Measurements from ENCODE around the gene SLC22A12. TPM values are rescaled to one million over a fixed set of nuclear protein-coding genes. Genes with fewer than 3 reads are reported as not detected.

SLC22A12 gene
- total RNA-seq, 1 donor from 2014 or later, result not detected

GRCh38 chr11:64556721-64557250 lies 34.2 kb upstream of the SLC22A12 start:
- no peaks in the 10 kb centered on the region for H3K9me3 ChIP-seq
- peaks cover 14% of the 10 kb centered on the region for H3K4me1 ChIP-seq
- no peak overlapping the region for H3K4me3 ChIP-seq
- no peak overlapping the region for H3K27ac ChIP-seq
- ATAC-seq (no peak), DNase-seq (no peak)
- intact Hi-C loops (cut with DNase I), result no loop called here
- no peaks in the 10 kb centered on the region for H3K36me3 ChIP-seq
- TF ChIP-seq CTCF (IDR thresholded peaks at IDR 0.05), result no peak
- peaks cover 4% of the 10 kb centered on the region for H3K27me3 ChIP-seq (ENCODE audit: low read depth)

- DNase-seq (no peak), ATAC-seq (no peak)
- intact Hi-C loops (cut with DNase I), result no loop called here
- H3K4me3 ChIP-seq, result no peak overlapping the region
- no peak for TF ChIP-seq CTCF (IDR thresholded peaks at IDR 0.05)
- peaks cover 14% of the 10 kb centered on the region for H3K4me1 ChIP-seq
- no peaks in the 10 kb centered on the region for H3K9me3 ChIP-seq
- H3K36me3 ChIP-seq, result no peaks in the 10 kb centered on the region
- H3K27me3 ChIP-seq (ENCODE audit: low read depth), result peaks cover 4% of the 10 kb centered on the region
- H3K27ac ChIP-seq, result no peak overlapping the region
These were observed 32.8 kb upstream of the SLC22A12 start for GRCh38 chr11:64558065-64558745.

- H3K4me1 ChIP-seq, result peaks cover 11% of the 10 kb centered on the region
- no peak overlapping the region for H3K4me3 ChIP-seq
- peaks cover 4% of the 10 kb centered on the region for H3K27me3 ChIP-seq (ENCODE audit: low read depth)
- DNase-seq (no peak), ATAC-seq (no peak)
- intact Hi-C loops (cut with DNase I), result no loop called here
- H3K36me3 ChIP-seq, result no peaks in the 10 kb centered on the region
- no peak for TF ChIP-seq CTCF (IDR thresholded peaks at IDR 0.05)
- no peaks in the 10 kb centered on the region for H3K9me3 ChIP-seq
- H3K27ac ChIP-seq, result no peak overlapping the region
These were observed 32.2 kb upstream of the SLC22A12 start for GRCh38 chr11:64558869-64559268.

- Histone ChIP-seq H3K4me3 (no peak overlapping the region), H3K36me3 (no peaks in the 10 kb centered on the region), H3K27me3 (ENCODE audit: low read depth) (peaks cover 4% of the 10 kb centered on the region), H3K9me3 (no peaks in the 10 kb centered on the region), H3K4me1 (peaks cover 7% of the 10 kb centered on the region), H3K27ac (no peak overlapping the region)
- DNase-seq, result no peak
- ATAC-seq, result no peak
- TF ChIP-seq CTCF (IDR thresholded peaks at IDR 0.05), result no peak
- intact Hi-C loops (cut with DNase I), result no loop called here
These were observed 31.5 kb upstream of the SLC22A12 start for GRCh38 chr11:64559351-64560138.

- Histone ChIP-seq H3K36me3 (no peaks in the 10 kb centered on the region), H3K4me3 (no peak overlapping the region), H3K9me3 (no peaks in the 10 kb centered on the region), H3K27ac (no peak overlapping the region), H3K4me1 (peaks cover under 1% of the 10 kb centered on the region), H3K27me3 (ENCODE audit: low read depth) (peaks cover 4% of the 10 kb centered on the region)
- intact Hi-C loops (cut with DNase I), result no loop called here
- TF ChIP-seq CTCF (IDR thresholded peaks at IDR 0.05), result no peak
- no peak for ATAC-seq
- DNase-seq, result no peak
These were observed 30.8 kb upstream of the SLC22A12 start for GRCh38 chr11:64560139-64560771.
